HEK293T (cell line): ENCODE measurements around the gene ISOC1.

ENCODE experiments used
- ARNT ChIP-seq: fragments of 450-650 bp; IDR thresholded peaks from 2 replicates; pipeline ENCODE4 v1.6.1; 2017; ENCODE audit warnings: mild to moderate bottlenecking
- BHLHE40 ChIP-seq: fragments of 450-650 bp; IDR thresholded peaks from 2 replicates; pipeline ENCODE4 v1.6.1; 2016; ENCODE audit warnings: mild to moderate bottlenecking, moderate library complexity, borderline replicate concordance
- FOXK2 ChIP-seq: fragments of 450-650 bp; IDR thresholded peaks from 2 replicates; pipeline ENCODE4 v1.6.1; 2016; ENCODE audit warnings: mild to moderate bottlenecking
- FOXM1 ChIP-seq: fragments of 450-650 bp; IDR thresholded peaks from 2 replicates; pipeline ENCODE4 v1.6.1; 2017; ENCODE audit warnings: mild to moderate bottlenecking, borderline replicate concordance
- L3MBTL2 ChIP-seq: fragments of 450-650 bp; conservative IDR thresholded peaks from 2 replicates; pipeline ENCODE4 v1.6.1; 2016; ENCODE audit warnings: mild to moderate bottlenecking

DNA sequence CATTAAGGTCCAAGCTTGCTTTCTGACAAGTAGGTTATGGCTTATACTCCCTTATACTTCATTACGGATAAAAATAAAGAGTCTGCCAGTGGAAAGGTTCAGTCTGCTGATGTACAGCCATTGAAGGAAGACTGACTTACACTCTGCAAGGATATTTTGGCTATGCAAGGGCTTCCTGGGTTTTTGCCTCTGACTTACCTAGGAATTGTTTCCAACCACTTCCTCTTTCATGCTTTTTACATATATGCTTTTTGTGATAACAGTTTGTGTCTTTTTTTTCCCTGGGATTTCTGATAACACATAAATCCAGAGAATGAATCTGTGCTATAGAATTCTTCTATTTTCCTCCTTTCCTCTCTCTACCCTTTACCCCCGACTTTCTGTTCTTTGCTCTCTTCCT lies 16.8 kb downstream of the ISOC1 start:
- TF ChIP-seq ARNT (no peak), FOXK2 (no peak), FOXM1 (no peak), L3MBTL2 (no peak), BHLHE40 (no peak)
